ENCODE measurements around the gene ETS1.

Gene ETS1

GRCh38 chr11:128415539-128415938 is 171.8 kb downstream of the ETS1 start:
- TF ChIP-seq, protein P1, sequence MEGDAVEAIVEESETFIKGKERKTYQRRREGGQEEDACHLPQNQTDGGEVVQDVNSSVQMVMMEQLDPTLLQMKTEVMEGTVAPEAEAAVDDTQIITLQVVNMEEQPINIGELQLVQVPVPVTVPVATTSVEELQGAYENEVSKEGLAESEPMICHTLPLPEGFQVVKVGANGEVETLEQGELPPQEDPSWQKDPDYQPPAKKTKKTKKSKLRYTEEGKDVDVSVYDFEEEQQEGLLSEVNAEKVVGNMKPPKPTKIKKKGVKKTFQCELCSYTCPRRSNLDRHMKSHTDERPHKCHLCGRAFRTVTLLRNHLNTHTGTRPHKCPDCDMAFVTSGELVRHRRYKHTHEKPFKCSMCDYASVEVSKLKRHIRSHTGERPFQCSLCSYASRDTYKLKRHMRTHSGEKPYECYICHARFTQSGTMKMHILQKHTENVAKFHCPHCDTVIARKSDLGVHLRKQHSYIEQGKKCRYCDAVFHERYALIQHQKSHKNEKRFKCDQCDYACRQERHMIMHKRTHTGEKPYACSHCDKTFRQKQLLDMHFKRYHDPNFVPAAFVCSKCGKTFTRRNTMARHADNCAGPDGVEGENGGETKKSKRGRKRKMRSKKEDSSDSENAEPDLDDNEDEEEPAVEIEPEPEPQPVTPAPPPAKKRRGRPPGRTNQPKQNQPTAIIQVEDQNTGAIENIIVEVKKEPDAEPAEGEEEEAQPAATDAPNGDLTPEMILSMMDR (IDR thresholded peaks at IDR 0.05; ENCODE audit: insufficient read depth, missing control alignments), result no peak
- no peak for DNase-seq (ENCODE audit: insufficient read length, low spot score)
- no peak for FAIRE-seq

- no peak for DNase-seq (ENCODE audit: insufficient read length, low spot score)
- FAIRE-seq, result no peak
- TF ChIP-seq, protein P1 (IDR thresholded peaks at IDR 0.05; ENCODE audit: insufficient read depth, missing control alignments), result no peak
These were observed 174.2 kb downstream of the ETS1 start for GRCh38 chr11:128412847-128413791.

- no peak for DNase-seq (ENCODE audit: insufficient read length, low spot score)
- FAIRE-seq, result no peak
- TF ChIP-seq, protein P1 (IDR thresholded peaks at IDR 0.05; ENCODE audit: insufficient read depth, missing control alignments), result no peak
These were observed 175.5 kb downstream of the ETS1 start for GRCh38 chr11:128411812-128412211.

DNA sequence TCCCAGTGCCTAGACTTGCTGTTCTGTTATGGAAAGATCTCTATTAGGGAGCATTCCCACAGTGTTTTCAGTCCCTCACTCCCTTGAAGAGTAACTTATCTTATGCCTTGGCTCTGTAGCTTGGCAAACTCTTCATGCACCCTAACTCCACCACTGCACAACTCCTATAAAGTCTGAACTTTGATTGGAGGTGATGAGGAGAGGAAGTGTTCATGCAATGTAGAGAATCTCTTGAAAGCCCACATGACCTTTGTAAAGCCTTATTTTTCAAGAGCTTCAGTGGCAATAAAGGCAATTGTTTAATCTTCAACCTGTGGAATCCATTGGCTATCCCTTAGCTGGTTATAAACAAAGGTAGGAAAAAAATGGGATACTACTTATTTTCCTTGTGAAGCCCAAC is 176.2 kb downstream of the ETS1 start:
- DNase-seq (ENCODE audit: insufficient read length, low spot score), result no peak
- TF ChIP-seq, protein P1 (IDR thresholded peaks at IDR 0.05; ENCODE audit: insufficient read depth, missing control alignments), result no peak
- no peak for FAIRE-seq

DNA sequence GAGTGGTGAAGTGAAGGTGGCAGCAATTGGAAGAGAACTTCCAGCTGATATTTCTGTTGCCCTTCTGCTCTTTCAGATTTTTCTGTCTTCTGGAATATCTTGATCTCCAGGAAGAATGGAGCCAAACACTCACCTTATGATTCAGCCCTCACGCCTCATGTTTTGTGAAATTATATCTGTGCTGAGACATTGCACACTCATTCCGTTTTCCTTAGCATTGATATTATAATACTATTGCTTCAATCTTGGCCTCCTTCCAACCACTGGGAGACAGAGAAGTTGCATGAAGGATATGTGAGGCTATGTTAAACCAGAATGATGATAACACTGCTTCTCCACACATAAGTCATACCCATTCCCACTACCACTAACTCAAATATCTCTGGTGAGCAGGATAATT is 177.9 kb downstream of the ETS1 start:
- DNase-seq (ENCODE audit: insufficient read length, low spot score) (no peak), FAIRE-seq (no peak)
- TF ChIP-seq, protein P1 (IDR thresholded peaks at IDR 0.05; ENCODE audit: insufficient read depth, missing control alignments), result no peak
